OCI-LY1 (cell line): ENCODE results near the gene AGAP3.

Experiments used
- CTCF ChIP-seq: fragments of 200-600 bp; sonication (generic), shearing (Covaris generic); IDR thresholded peaks from 2 replicates; pipeline ENCODE4 v1.5.1; 2017; ENCODE audit warnings: mild to moderate bottlenecking, antibody characterized with exemption, low read length, moderate library complexity, mixed read lengths
- EZH2 ChIP-seq: fragments of 200-600 bp; sonication (generic), shearing (Covaris generic); IDR thresholded peaks from 2 replicates; pipeline ENCODE4 v1.8.0; 2017; ENCODE audit warnings: borderline replicate concordance, mixed run types, mild to moderate bottlenecking, antibody characterized with exemption, low read length, moderate library complexity, mixed read lengths

- no peak for TF ChIP-seq CTCF
- TF ChIP-seq EZH2, result no peak
Measured at GRCh38 chr7:151133266-151133985, 47.2 kb downstream of the AGAP3 start.
